Left hindlimb (tissue), 1 donor: ENCODE data around the gene CDY2A.
"Not testable (repeated sequence)": the region's sequence is repeated elsewhere in the genome, so short reads cannot be mapped to it uniquely, and the experiment has no call there.

Experiments
- DNase-seq: peaks from one replicate; pipeline ENCODE4 v3.0.0-alpha.2; 2018

CDY2A gene

GRCh38 chrY:18025487-18025886, at the start of gene CDY2A:
Gene CDY2A, plus strand, starts transcription at chrY:18025787. Its CDS starts 328 bp downstream, at chrY:18026115.
- DNase-seq = not testable (repeated sequence)

- not testable (repeated sequence) for DNase-seq
Measured at GRCh38 chrY:17997586-17997985, 28.0 kb upstream of the CDY2A start.

GRCh38 chrY:17998266-17998665, 27.3 kb upstream of the CDY2A start:
- not testable (repeated sequence) for DNase-seq

- not testable (repeated sequence) for DNase-seq
Measured at GRCh38 chrY:18023897-18024296, 1.7 kb upstream of the CDY2A start.

GRCh38 chrY:18028845-18029244, 3.3 kb downstream of the CDY2A start:
- DNase-seq = not testable (repeated sequence)

GRCh38 chrY:18030178-18030577, 4.6 kb downstream of the CDY2A start:
- not testable (repeated sequence) for DNase-seq

GRCh38 chrY:18034100-18034814, 8.7 kb downstream of the CDY2A start:
- not testable (repeated sequence) for DNase-seq

GRCh38 chrY:18034864-18035263, 9.3 kb downstream of the CDY2A start:
- not testable (repeated sequence) for DNase-seq

- not testable (repeated sequence) for DNase-seq
Measured at GRCh38 chrY:18044990-18045389, 19.4 kb downstream of the CDY2A start.

GRCh38 chrY:18048149-18049040, 22.8 kb downstream of the CDY2A start:
- not testable (repeated sequence) for DNase-seq

- DNase-seq = not testable (repeated sequence)
Measured at GRCh38 chrY:18049061-18049460, 23.5 kb downstream of the CDY2A start.

- not testable (repeated sequence) for DNase-seq
Measured at GRCh38 chrY:18056473-18056872, 30.9 kb downstream of the CDY2A start.

GRCh38 chrY:18073464-18073863, 47.9 kb downstream of the CDY2A start:
- DNase-seq = not testable (repeated sequence)
